HG03439 (cell line): Measurements from ENCODE around the gene CUBN.

Experiments used
- ATAC-seq: cut with Tn5 transposase; IDR thresholded peaks from one replicate; pipeline ENCODE4 v1.9.1; 2021; ENCODE audit warnings: mild to moderate bottlenecking, moderate library complexity; ENCODE audit not compliant: unreplicated experiment

The CUBN gene

GRCh38 chr10:16992611-16993119 is 136.9 kb downstream of the CUBN start:
- no peak for ATAC-seq

- no peak for ATAC-seq
These were observed 138.6 kb downstream of the CUBN start for GRCh38 chr10:16991011-16991410.

GRCh38 chr10:16989826-16990293 is 139.8 kb downstream of the CUBN start:
- ATAC-seq: no peak

GRCh38 chr10:16988900-16989299 is 140.7 kb downstream of the CUBN start:
- no peak for ATAC-seq

- no peak for ATAC-seq
These were observed 141.5 kb downstream of the CUBN start for GRCh38 chr10:16987976-16988610.

- ATAC-seq: no peak
These were observed 142.4 kb downstream of the CUBN start for GRCh38 chr10:16987206-16987621.

- ATAC-seq: no peak
These were observed 143.0 kb downstream of the CUBN start for GRCh38 chr10:16986406-16987205.

- no peak for ATAC-seq
These were observed 143.6 kb downstream of the CUBN start for GRCh38 chr10:16986082-16986405.

GRCh38 chr10:16984242-16984641 is 145.4 kb downstream of the CUBN start:
- ATAC-seq: no peak

GRCh38 chr10:16976803-16977202 is 152.8 kb downstream of the CUBN start:
- ATAC-seq: no peak

GRCh38 chr10:16975188-16975587 is 154.4 kb downstream of the CUBN start:
- ATAC-seq: no peak

- ATAC-seq: no peak
These were observed 161.1 kb downstream of the CUBN start for GRCh38 chr10:16968416-16969041.

GRCh38 chr10:16967866-16968415 is 161.7 kb downstream of the CUBN start:
- no peak for ATAC-seq

GRCh38 chr10:16966991-16967865 is 162.4 kb downstream of the CUBN start:
- no peak for ATAC-seq

- no peak for ATAC-seq
These were observed 163.7 kb downstream of the CUBN start for GRCh38 chr10:16965740-16966447.

- ATAC-seq: no peak
These were observed 164.3 kb downstream of the CUBN start for GRCh38 chr10:16965344-16965616.

- no peak for ATAC-seq
These were observed 164.9 kb downstream of the CUBN start for GRCh38 chr10:16964576-16965343.

GRCh38 chr10:16960551-16960950 is 169.1 kb downstream of the CUBN start:
- no peak for ATAC-seq

- ATAC-seq: no peak
These were observed 172.6 kb downstream of the CUBN start for GRCh38 chr10:16957038-16957437.
